K562 (cell line): ENCODE measurements around the gene CCDC9. TPM values are rescaled to one million over a fixed set of nuclear protein-coding genes. Genes with fewer than 3 reads are reported as not detected.

Experiments
- ADNP ChIP-seq: fragments of 200-800 bp; sonication (Bioruptor generic); IDR thresholded peaks from 2 replicates; pipeline ENCODE4 v1.6.1; 2016; ENCODE audit warnings: missing genetic modification characterization, missing compliant biosample characterization
- CBX1 ChIP-seq: sonication (generic); IDR thresholded peaks from 2 replicates; pipeline ENCODE4 v1.6.1; 2016; ENCODE audit warnings: antibody characterized with exemption, low read depth, mild to moderate bottlenecking
- FIP1L1 ChIP-seq: fragments of 200-400 bp; formaldehyde crosslinking; IDR thresholded peaks from 2 replicates; pipeline ENCODE4 v1.6.1; 2018; ENCODE audit warnings: mild to moderate bottlenecking, low read depth, low read length; ENCODE audit not compliant: poor library complexity, severe bottlenecking
- GABPB1 ChIP-seq: sonication (generic); formaldehyde crosslinking; IDR thresholded peaks from 2 replicates; pipeline ENCODE4 v1.8.0; 2022; ENCODE audit warnings: mild to moderate bottlenecking, missing genetic modification reagents
- HDGF ChIP-seq: fragments of 450-650 bp; IDR thresholded peaks from 2 replicates; pipeline ENCODE4 v1.6.1; 2016
- KAT7 ChIP-seq: sonication (generic); formaldehyde crosslinking; IDR thresholded peaks from 2 replicates; pipeline ENCODE4 v1.8.0; 2022; ENCODE audit warnings: missing genetic modification reagents, mild to moderate bottlenecking, borderline replicate concordance
- RBM17 ChIP-seq: fragments of 200-400 bp; formaldehyde crosslinking; IDR thresholded peaks from 2 replicates; pipeline ENCODE4 v1.6.1; 2017; ENCODE audit warnings: low read depth, mild to moderate bottlenecking, low read length, borderline replicate concordance
- SMAD1 ChIP-seq: fragments of 150-350 bp; IDR thresholded peaks from 2 replicates; pipeline ENCODE4 v1.6.1; 2014; ENCODE audit warnings: low read length, low read depth; ENCODE audit not compliant: partially characterized antibody
- TOE1 ChIP-seq, 2 experiments: fragments of 450-650 bp in 1 of 2; sonication (generic) in 1 of 2; formaldehyde crosslinking in 1 of 2; IDR thresholded peaks; 2 replicates each; pipeline versions ENCODE4 v1.7.1 to v1.8.0; 2016 to 2022; ENCODE audit warnings: borderline replicate concordance in 2 of 2, mild to moderate bottlenecking in 2 of 2, antibody characterized with exemption in 1 of 2, inconsistent platforms in 1 of 2, low read depth in 1 of 2, missing genetic modification reagents in 1 of 2, moderate library complexity in 1 of 2
- WHSC1 ChIP-seq: IDR thresholded peaks from one replicate; pipeline ENCODE4 v1.6.1; 2012; ENCODE audit warnings: low read length, control low read depth, inconsistent platforms
- YBX1 ChIP-seq: fragments of 450-650 bp; IDR thresholded peaks from 2 replicates; pipeline ENCODE4 v1.7.1; 2016; ENCODE audit warnings: mild to moderate bottlenecking
- ZNF780A ChIP-seq: fragments of 250-450 bp; sonication (Bioruptor Pico); IDR thresholded peaks from 2 replicates; pipeline ENCODE4 v1.5.0; 2021; ENCODE audit warnings: mild to moderate bottlenecking
- polyA plus RNA-seq, 8 experiments: library from polyadenylated mRNA; depleted of rRNA in 4 of 8; stranded (reverse) in 5 of 8; unstranded in 3 of 8; fragments of >200 nt; fragmentation: Nextera tagmentation in 2 of 8; fragmentation: Illumina TruSeq in 1 of 8; extraction: Ambion mirVana in 2 of 8; extraction: Trizol in 1 of 8; gene quantifications; 2 replicates each; pipeline versions ENCODE4 v1.2.1 to v1.2.3, GENCODE V29; 2011 to 2014; ENCODE audit warnings: inconsistent platforms in 1 of 8, missing spikeins in 1 of 8
- total RNA-seq, 7 experiments: library from RNA; depleted of rRNA in 6 of 7; stranded (reverse); fragments of >200 nt in 6 of 7; fragmentation: Illumina TruSeq in 2 of 7; extraction: Trizol in 2 of 7; gene quantifications; 2 replicates each; pipeline versions ENCODE4 v1.2.1 to v1.2.3, GENCODE V29; 2011 to 2021; ENCODE audit warnings: low replicate concordance in 1 of 7
- TF ChIP-seq, protein P1 (sequence below): fragments of 200-800 bp; sonication (Bioruptor generic); IDR thresholded peaks from 2 replicates; pipeline ENCODE4 v1.6.1; 2017; ENCODE audit warnings: missing genetic modification characterization, missing compliant biosample characterization
- TF ChIP-seq, protein P2 (sequence below), 2 experiments: fragments of 450-650 bp in 1 of 2; sonication (generic) in 1 of 2; formaldehyde crosslinking in 1 of 2; IDR thresholded peaks; 2 replicates each; pipeline versions ENCODE4 v1.7.1 to v1.9.0; 2016 to 2022; ENCODE audit warnings: inconsistent platforms in 1 of 2, mild to moderate bottlenecking in 1 of 2, missing genetic modification reagents in 1 of 2

CCDC9 gene
- total and polyA plus RNA-seq, 9 of the 15 experiments (the other 6 are each of a cell fraction or from before 2014, with no cell fraction given) = 0.23 to 38.6 (median 8.4) TPM

DNA sequence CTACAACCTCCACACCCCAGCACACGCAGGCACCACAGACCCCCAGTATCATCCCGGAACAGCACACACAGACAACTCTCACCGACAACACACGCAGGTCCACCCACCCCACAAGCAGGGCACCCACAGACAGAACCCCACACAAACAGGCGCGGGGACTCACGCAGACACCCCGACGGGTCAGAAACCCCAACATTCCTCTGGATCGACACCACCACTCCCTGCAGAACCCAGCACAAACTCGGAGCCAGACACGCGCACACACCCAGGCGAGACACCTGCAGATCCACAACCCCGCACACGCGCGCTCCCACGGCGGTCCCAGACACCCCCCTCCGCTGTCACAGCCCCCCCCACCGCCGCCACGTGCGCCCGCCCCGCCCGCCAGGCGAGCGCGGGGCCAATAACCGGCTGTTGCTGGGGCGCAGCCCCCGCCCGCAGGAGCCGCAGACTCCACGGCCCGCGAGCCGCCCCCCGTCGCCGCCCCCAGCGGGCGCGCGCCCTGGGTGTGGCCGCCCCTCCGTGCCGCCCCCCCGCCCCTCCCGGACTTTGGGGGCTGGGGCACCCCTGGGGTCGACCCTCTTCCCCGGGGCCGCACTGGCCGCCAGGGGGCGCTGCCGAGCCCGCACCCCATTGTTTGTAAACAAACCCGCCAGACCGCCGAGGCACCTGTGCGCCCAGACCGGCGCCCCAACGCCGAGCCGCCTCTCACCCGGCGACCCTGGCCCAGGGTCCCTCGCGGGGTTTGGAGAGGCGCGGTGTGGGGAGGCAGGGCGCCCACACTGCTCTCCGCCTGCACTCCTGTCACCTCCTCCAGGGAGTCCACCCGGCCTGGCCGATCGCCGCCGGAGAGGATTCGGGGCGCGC lies 26.0 kb upstream of the CCDC9 start (continued):
- TF ChIP-seq, protein P1, sequence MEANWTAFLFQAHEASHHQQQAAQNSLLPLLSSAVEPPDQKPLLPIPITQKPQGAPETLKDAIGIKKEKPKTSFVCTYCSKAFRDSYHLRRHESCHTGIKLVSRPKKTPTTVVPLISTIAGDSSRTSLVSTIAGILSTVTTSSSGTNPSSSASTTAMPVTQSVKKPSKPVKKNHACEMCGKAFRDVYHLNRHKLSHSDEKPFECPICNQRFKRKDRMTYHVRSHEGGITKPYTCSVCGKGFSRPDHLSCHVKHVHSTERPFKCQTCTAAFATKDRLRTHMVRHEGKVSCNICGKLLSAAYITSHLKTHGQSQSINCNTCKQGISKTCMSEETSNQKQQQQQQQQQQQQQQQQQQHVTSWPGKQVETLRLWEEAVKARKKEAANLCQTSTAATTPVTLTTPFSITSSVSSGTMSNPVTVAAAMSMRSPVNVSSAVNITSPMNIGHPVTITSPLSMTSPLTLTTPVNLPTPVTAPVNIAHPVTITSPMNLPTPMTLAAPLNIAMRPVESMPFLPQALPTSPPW = peak; percentile 97
- no peak for TF ChIP-seq YBX1
- TF ChIP-seq HDGF = 0 out of 2 replicates have a peak, but pooled peaks have one; percentile 62
- TF ChIP-seq, protein P2, sequence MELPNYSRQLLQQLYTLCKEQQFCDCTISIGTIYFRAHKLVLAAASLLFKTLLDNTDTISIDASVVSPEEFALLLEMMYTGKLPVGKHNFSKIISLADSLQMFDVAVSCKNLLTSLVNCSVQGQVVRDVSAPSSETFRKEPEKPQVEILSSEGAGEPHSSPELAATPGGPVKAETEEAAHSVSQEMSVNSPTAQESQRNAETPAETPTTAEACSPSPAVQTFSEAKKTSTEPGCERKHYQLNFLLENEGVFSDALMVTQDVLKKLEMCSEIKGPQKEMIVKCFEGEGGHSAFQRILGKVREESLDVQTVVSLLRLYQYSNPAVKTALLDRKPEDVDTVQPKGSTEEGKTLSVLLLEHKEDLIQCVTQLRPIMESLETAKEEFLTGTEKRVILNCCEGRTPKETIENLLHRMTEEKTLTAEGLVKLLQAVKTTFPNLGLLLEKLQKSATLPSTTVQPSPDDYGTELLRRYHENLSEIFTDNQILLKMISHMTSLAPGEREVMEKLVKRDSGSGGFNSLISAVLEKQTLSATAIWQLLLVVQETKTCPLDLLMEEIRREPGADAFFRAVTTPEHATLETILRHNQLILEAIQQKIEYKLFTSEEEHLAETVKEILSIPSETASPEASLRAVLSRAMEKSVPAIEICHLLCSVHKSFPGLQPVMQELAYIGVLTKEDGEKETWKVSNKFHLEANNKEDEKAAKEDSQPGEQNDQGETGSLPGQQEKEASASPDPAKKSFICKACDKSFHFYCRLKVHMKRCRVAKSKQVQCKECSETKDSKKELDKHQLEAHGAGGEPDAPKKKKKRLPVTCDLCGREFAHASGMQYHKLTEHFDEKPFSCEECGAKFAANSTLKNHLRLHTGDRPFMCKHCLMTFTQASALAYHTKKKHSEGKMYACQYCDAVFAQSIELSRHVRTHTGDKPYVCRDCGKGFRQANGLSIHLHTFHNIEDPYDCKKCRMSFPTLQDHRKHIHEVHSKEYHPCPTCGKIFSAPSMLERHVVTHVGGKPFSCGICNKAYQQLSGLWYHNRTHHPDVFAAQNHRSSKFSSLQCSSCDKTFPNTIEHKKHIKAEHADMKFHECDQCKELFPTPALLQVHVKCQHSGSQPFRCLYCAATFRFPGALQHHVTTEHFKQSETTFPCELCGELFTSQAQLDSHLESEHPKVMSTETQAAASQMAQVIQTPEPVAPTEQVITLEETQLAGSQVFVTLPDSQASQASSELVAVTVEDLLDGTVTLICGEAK (IDR thresholded peaks at IDR 0.05) = peak; percentile 44
- TF ChIP-seq, protein P2 (CRISPR knock-in tag; IDR thresholded peaks at IDR 0.05) = no peak
- TF ChIP-seq WHSC1 = no peak
- TF ChIP-seq ADNP (tag) = peak; percentile 77
- peak; percentile 39 for TF ChIP-seq SMAD1
- TF ChIP-seq RBM17 = no peak
- TF ChIP-seq CBX1 = peak; percentile 95
- no peak for TF ChIP-seq TOE1 (IDR thresholded peaks at IDR 0.05; ENCODE audit: borderline replicate concordance)
- TF ChIP-seq TOE1 (CRISPR knock-in tag; IDR thresholded peaks at IDR 0.05; ENCODE audit: borderline replicate concordance, low read depth) = peak; percentile 81; the same call in 1 of the 2 replicates
- TF ChIP-seq ZNF780A (CRISPR knock-in tag) = 0 out of 2 replicates have a peak, but pooled peaks have one; percentile 42
- peak; percentile 47 for TF ChIP-seq GABPB1 (CRISPR knock-in tag)
- TF ChIP-seq FIP1L1 = peak; percentile 38
- 0 out of 2 replicates have a peak, but pooled peaks have one; percentile 18 for TF ChIP-seq KAT7 (CRISPR knock-in tag)
